ENCODE results near the gene H1-8.
"Not testable (repeated sequence)": the region's sequence is repeated elsewhere in the genome, so short reads cannot be mapped to it uniquely, and the experiment has no call there.

Gene H1-8

GRCh38 chr3:129515108-129515820 lies 27.7 kb upstream of the H1-8 start:
- not testable (repeated sequence) for DNase-seq (ENCODE audit: low spot score)

GRCh38 chr3:129515821-129516432 lies 27.0 kb upstream of the H1-8 start:
- not testable (repeated sequence) for DNase-seq (ENCODE audit: low spot score)

GRCh38 chr3:129517516-129517915 lies 25.5 kb upstream of the H1-8 start:
- DNase-seq (ENCODE audit: low spot score), result no peak

GRCh38 chr3:129518038-129518561 lies 24.9 kb upstream of the H1-8 start:
- DNase-seq (ENCODE audit: low spot score), result no peak

GRCh38 chr3:129518581-129518980 lies 24.4 kb upstream of the H1-8 start:
- no peak for DNase-seq (ENCODE audit: low spot score)

- DNase-seq (ENCODE audit: low spot score), result no peak
These were observed 23.5 kb upstream of the H1-8 start for GRCh38 chr3:129519449-129519848.

- DNase-seq (ENCODE audit: low spot score), result no peak
These were observed 22.9 kb upstream of the H1-8 start for GRCh38 chr3:129519896-129520715.

GRCh38 chr3:129520960-129521359 lies 22.0 kb upstream of the H1-8 start:
- DNase-seq (ENCODE audit: low spot score), result no peak

- DNase-seq (ENCODE audit: low spot score), result no peak
These were observed 21.4 kb upstream of the H1-8 start for GRCh38 chr3:129521611-129522010.

GRCh38 chr3:129522953-129523352 lies 20.0 kb upstream of the H1-8 start:
- no peak for DNase-seq (ENCODE audit: low spot score)

GRCh38 chr3:129524081-129524480 lies 18.9 kb upstream of the H1-8 start:
- no peak for DNase-seq (ENCODE audit: low spot score)

- DNase-seq (ENCODE audit: low spot score), result peak; percentile 65
These were observed 17.5 kb upstream of the H1-8 start for GRCh38 chr3:129525341-129525968.

- no peak for DNase-seq (ENCODE audit: low spot score)
These were observed 16.7 kb upstream of the H1-8 start for GRCh38 chr3:129526121-129526900.

- DNase-seq (ENCODE audit: low spot score), result no peak
These were observed 15.7 kb upstream of the H1-8 start for GRCh38 chr3:129527262-129527661.

- no peak for DNase-seq (ENCODE audit: low spot score)
These were observed 14.3 kb upstream of the H1-8 start, which contains the start of gene RHO for GRCh38 chr3:129528589-129529100. TSS of gene RHO (plus strand) at chr3:129528639. CDS start at chr3:129528734, 95 bp downstream.

GRCh38 chr3:129529436-129530210 lies 13.4 kb upstream of the H1-8 start:
- DNase-seq (ENCODE audit: low spot score), result no peak

- peak; percentile 71 for DNase-seq (ENCODE audit: low spot score)
These were observed 12.7 kb upstream of the H1-8 start for GRCh38 chr3:129530251-129530791.

- no peak for DNase-seq (ENCODE audit: low spot score)
These were observed 12.2 kb upstream of the H1-8 start for GRCh38 chr3:129530821-129531220.

- no peak for DNase-seq (ENCODE audit: low spot score)
These were observed 11.3 kb upstream of the H1-8 start for GRCh38 chr3:129531699-129532098.

GRCh38 chr3:129532261-129532660 lies 10.7 kb upstream of the H1-8 start:
- no peak for DNase-seq (ENCODE audit: low spot score)
